Body of pancreas (tissue), 4 donors: Measurements from ENCODE around the gene E2F3. TPM values are rescaled to one million over a fixed set of nuclear protein-coding genes. Genes with fewer than 3 reads are reported as not detected.

Experiments used
- ATAC-seq: fragments of 150-250 bp; one replicate; pipeline ENCODE4 v1.9.1; 2016
- DNase-seq, 4 donors: peaks; one replicate each; pipeline ENCODE4 v3.0.0-alpha.2; 2019
- H3K27ac ChIP-seq, 4 donors: fragments of 200-600 bp; sonication (generic); 1 replicate in 3 of 4; 2 replicates in 1 of 4; pipeline versions ENCODE4 v1.5.1 to v1.6.1; 2016 to 2019; ENCODE audit warnings: mild to moderate bottlenecking in 1 of 4, mixed read lengths in 1 of 4, moderate library complexity in 1 of 4
- H3K27me3 ChIP-seq, 2 donors: fragments of 200-600 bp; sonication (generic); one replicate each; pipeline ENCODE4 v1.6.0; 2016; ENCODE audit warnings: mild to moderate bottlenecking in 1 of 2
- H3K36me3 ChIP-seq, 2 donors: fragments of 200-600 bp; sonication (generic); replicated peaks in 1 of 2; 2 replicates each; pipeline ENCODE4 v1.5.1; 2016; ENCODE audit warnings: low read depth in 2 of 2; ENCODE audit not compliant: insufficient read depth in 1 of 2
- H3K4me1 ChIP-seq: fragments of 200-600 bp; sonication (generic); one replicate; pipeline ENCODE4 v1.6.0; 2016
- H3K4me3 ChIP-seq, 2 donors: fragments of 200-600 bp; sonication (generic); 1 replicate in 1 of 2; 2 replicates in 1 of 2; pipeline ENCODE4 v1.5.1; 2016 to 2019
- H3K9me3 ChIP-seq, 3 donors: fragments of 200-600 bp; sonication (generic); 1 replicate in 2 of 3; 2 replicates in 1 of 3; pipeline ENCODE4 v1.5.1; 2016
- CTCF ChIP-seq, 7 experiments: fragments of 450-650 bp in 4 of 7; fragments of 200-600 bp in 3 of 7; sonication (generic) in 3 of 7; IDR thresholded peaks; one replicate each; pipeline ENCODE4 v1.5.1; 2016 to 2019; ENCODE audit warnings: antibody characterized with exemption in 7 of 7
- POLR2A ChIP-seq, 3 donors: fragments of 450-650 bp; IDR thresholded peaks; one replicate each; pipeline ENCODE4 v1.6.1; 2016; ENCODE audit warnings: antibody characterized with exemption in 3 of 3, mild to moderate bottlenecking in 2 of 3
- WGBS, 2 donors: methylation state at CpG; one replicate each; pipeline ENCODE4 v1.1.5; 2017; 5-methylcytosine and 5-hydroxymethylcytosine counted together
- intact Hi-C: fragments of 100-400 bp; cut with DNase I; formaldehyde crosslinking; loops from one replicate; pipeline ENCODE4 v1.15.1; 2023
- total RNA-seq, 2 donors: library from RNA; depleted of rRNA; stranded (reverse); fragments of >200 nt; gene quantifications; one replicate each; pipeline ENCODE4 v1.1.0, GENCODE V29; 2016

Gene E2F3
- total RNA-seq, 2 donors from 2014 or later = 2.0 to 2.3 TPM

DNA sequence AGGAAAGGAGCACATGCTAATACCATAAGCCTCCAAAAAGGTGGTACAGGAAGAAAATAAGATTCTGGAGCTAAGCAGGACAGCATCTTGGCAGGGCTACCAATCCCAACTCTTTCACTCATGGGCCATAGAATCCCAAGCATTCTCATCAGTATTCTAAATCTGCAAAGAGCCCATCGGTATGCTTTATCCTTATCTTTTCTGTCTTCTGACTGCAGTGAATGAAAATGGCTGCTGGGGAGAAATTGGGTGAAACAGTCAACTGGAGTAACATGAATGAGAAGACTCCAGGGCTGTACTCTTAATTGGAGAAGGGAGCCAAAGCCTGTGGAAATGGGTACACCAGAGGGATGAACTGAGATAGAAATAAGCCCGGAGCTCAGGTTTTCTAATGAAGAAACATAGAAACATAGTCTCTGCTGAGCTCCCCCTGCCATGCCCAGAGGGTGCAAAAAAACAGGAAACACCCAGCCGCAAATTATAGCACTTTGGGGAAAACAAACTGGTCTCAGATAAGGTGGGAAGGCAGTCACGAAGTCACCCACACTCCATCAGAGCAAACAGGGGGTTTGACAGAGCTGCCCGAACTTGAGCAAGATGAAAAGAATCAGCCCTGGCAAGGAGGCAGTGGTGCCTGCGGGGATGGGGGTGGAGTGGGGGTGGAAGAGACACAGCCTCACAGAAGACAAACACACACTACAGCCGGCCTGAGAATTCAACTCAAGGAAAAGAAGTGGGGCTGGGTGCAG, 35.4 kb upstream of the E2F3 start:
- peaks cover 0 to 5% of the 10 kb centered on the region in 2 donors for H3K27me3 ChIP-seq
- TF ChIP-seq POLR2A (IDR thresholded peaks at IDR 0.05) = no peak
- no peak for TF ChIP-seq CTCF (IDR thresholded peaks at IDR 0.05)
- no peak overlapping the region for H3K27ac ChIP-seq
- WGBS, 2 donors = 55 to 58% methylated on average over 7 of the region's 7 CpGs
- no peak for ATAC-seq
- no peaks in the 10 kb centered on the region for H3K36me3 ChIP-seq
- no peak overlapping the region for H3K4me3 ChIP-seq
- no peaks in the 10 kb centered on the region for H3K4me1 ChIP-seq
- no peak for DNase-seq
- H3K9me3 ChIP-seq = no peaks in the 10 kb centered on the region
- intact Hi-C loops = no loop called here

- no peak for TF ChIP-seq POLR2A (IDR thresholded peaks at IDR 0.05)
- no peak for TF ChIP-seq CTCF (IDR thresholded peaks at IDR 0.05)
- intact Hi-C loops = no loop called here
- ATAC-seq = no peak
- Histone ChIP-seq H3K9me3 (no peaks in the 10 kb centered on the region), H3K27me3 (no peaks in the 10 kb centered on the region), H3K4me1 (no peaks in the 10 kb centered on the region), H3K36me3 (no peaks in the 10 kb centered on the region), H3K27ac (no peak overlapping the region), H3K4me3 (no peak overlapping the region)
- no peak for DNase-seq
- WGBS, 2 donors = 13 to 21% methylated on average over 1 of the region's 1 CpG
Observed at GRCh38 chr6:20367743-20368485, 33.8 kb upstream of the E2F3 start.

GRCh38 chr6:20370393-20370792, 31.3 kb upstream of the E2F3 start:
- Histone ChIP-seq H3K4me1 (no peaks in the 10 kb centered on the region), H3K27ac (no peak overlapping the region), H3K36me3 (no peaks in the 10 kb centered on the region), H3K9me3 (no peaks in the 10 kb centered on the region), H3K27me3 (no peaks in the 10 kb centered on the region), H3K4me3 (no peak overlapping the region)
- ATAC-seq (no peak), DNase-seq (no peak)
- intact Hi-C loops = no loop called here
- WGBS, 2 donors = 79 to 86% methylated on average over 2 of the region's 2 CpGs
- TF ChIP-seq POLR2A (IDR thresholded peaks at IDR 0.05) = no peak
- no peak for TF ChIP-seq CTCF (IDR thresholded peaks at IDR 0.05)

GRCh38 chr6:20370801-20371200, 30.9 kb upstream of the E2F3 start:
- Histone ChIP-seq H3K4me3 (no peak overlapping the region), H3K36me3 (no peaks in the 10 kb centered on the region), H3K27me3 (no peaks in the 10 kb centered on the region), H3K9me3 (no peaks in the 10 kb centered on the region), H3K27ac (no peak overlapping the region), H3K4me1 (no peaks in the 10 kb centered on the region)
- ATAC-seq (no peak), DNase-seq (no peak)
- no peak for TF ChIP-seq POLR2A (IDR thresholded peaks at IDR 0.05)
- TF ChIP-seq CTCF (IDR thresholded peaks at IDR 0.05) = no peak
- intact Hi-C loops = no loop called here
- WGBS, 2 donors = 90 to 94% methylated on average over 4 of the region's 4 CpGs
